ENCODE measurements around the gene DENND6B.

DNA sequence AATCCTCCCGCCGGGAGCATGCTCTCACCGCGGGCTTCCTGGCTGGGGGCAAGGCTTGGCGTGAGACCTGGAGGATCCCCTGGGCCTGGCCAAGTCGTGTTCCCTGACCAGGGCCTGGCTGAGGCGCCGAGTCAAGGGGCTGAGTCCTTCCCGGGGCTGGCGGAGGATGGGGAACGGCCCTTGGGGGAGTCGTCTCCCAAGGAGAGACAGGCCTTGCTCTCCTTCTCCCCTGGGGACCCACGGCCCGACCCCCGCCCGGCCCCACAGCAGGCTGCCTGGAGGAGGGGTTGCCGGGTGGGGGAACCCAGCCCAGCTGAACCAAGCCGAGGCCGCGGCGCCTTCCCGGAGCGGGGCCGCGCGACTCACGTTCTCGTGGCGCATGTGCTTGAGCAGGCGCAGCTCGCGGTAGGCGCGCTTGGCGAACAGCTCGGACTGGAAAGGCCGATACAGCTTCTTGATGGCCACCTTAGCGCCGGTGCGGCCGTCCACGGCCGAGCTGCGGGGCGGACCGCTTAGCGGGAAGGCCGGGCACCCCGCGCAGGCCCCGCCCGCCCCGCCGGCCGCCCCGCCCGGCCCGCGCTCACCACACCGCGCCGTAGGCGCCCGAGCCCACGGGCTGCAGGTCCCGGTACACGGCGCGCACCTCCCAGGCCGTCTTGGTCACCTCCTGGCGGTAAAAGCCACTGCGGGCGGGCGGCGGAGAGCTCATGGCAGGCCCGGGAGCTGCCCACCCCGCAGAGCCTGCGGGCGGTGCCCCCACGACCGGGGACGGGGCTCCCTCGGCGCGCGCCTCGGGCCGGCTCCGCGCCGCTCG, 65.8 kb downstream of the DENND6B start:
- TF ChIP-seq, protein P1, sequence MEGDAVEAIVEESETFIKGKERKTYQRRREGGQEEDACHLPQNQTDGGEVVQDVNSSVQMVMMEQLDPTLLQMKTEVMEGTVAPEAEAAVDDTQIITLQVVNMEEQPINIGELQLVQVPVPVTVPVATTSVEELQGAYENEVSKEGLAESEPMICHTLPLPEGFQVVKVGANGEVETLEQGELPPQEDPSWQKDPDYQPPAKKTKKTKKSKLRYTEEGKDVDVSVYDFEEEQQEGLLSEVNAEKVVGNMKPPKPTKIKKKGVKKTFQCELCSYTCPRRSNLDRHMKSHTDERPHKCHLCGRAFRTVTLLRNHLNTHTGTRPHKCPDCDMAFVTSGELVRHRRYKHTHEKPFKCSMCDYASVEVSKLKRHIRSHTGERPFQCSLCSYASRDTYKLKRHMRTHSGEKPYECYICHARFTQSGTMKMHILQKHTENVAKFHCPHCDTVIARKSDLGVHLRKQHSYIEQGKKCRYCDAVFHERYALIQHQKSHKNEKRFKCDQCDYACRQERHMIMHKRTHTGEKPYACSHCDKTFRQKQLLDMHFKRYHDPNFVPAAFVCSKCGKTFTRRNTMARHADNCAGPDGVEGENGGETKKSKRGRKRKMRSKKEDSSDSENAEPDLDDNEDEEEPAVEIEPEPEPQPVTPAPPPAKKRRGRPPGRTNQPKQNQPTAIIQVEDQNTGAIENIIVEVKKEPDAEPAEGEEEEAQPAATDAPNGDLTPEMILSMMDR (IDR thresholded peaks at IDR 0.05; ENCODE audit: low read depth, low read length) = no peak
- TF ChIP-seq EZH2phosphoT487 (IDR thresholded peaks at IDR 0.05; ENCODE audit: low read depth) = no peak
